Measurements from ENCODE around the gene ELOF1. TPM values are rescaled to one million over a fixed set of nuclear protein-coding genes. Genes with fewer than 3 reads are reported as not detected.
"Not testable (repeated sequence)": the region's sequence is repeated elsewhere in the genome, so short reads cannot be mapped to it uniquely, and the experiment has no call there.

ELOF1 gene
- polyA plus RNA-seq, 1 of the 3 experiments (the other 2 are of a cell fraction): 157 TPM

- H3K9me2 ChIP-seq; H3K4me1 ChIP-seq (ENCODE audit: control insufficient read depth in 1 of 2, insufficient read depth in 2 of 2, low read depth in 1 of 2, low read length in 1 of 2); H3K79me2 ChIP-seq (ENCODE audit: insufficient read depth); H4K20me1 ChIP-seq (ENCODE audit: insufficient read depth); H3F3A ChIP-seq (replicated peaks; ENCODE audit: insufficient read depth); H3K4me2 ChIP-seq; H3K9ac ChIP-seq; H3K27ac ChIP-seq (ENCODE audit: low read depth in 2 of 2, low read length in 1 of 2); DNase-seq; H3K27me3 ChIP-seq (ENCODE audit: insufficient read depth); H2AFZ ChIP-seq (ENCODE audit: low read depth); H3K9me3 ChIP-seq; POLR2A ChIA-PET; H3K36me3 ChIP-seq (replicated peaks in 1 of 2; ENCODE audit: control insufficient read depth in 1 of 2, insufficient read depth in 2 of 2, low read length in 1 of 2); H3K4me3 ChIP-seq (ENCODE audit: low read depth in 2 of 2, low read length in 1 of 2): not testable (repeated sequence)
- 89% methylated on average over 4 of the region's 4 CpGs for whole genome bisulfite sequencing (ENCODE audit: low lambda C conversion rate)
- CTCF ChIA-PET: interaction anchor here (1.9 kb wide), 1 partner anchor 14 kb away, joined by 7 read pairs; no protein-coding TSS in a partner anchor
Measured at GRCh38 chr19:11573763-11574162, 14.7 kb upstream of the ELOF1 start.

- H3K4me1 ChIP-seq (ENCODE audit: control insufficient read depth in 1 of 2, insufficient read depth in 2 of 2, low read depth in 1 of 2, low read length in 1 of 2); H3K9ac ChIP-seq; POLR2A ChIA-PET; H3K9me2 ChIP-seq; H4K20me1 ChIP-seq (ENCODE audit: insufficient read depth); H3K79me2 ChIP-seq (ENCODE audit: insufficient read depth); H3K27ac ChIP-seq (ENCODE audit: low read depth in 2 of 2, low read length in 1 of 2); H3K4me3 ChIP-seq (ENCODE audit: low read depth in 2 of 2, low read length in 1 of 2); H2AFZ ChIP-seq (ENCODE audit: low read depth); H3K36me3 ChIP-seq (replicated peaks in 1 of 2; ENCODE audit: control insufficient read depth in 1 of 2, insufficient read depth in 2 of 2, low read length in 1 of 2); H3K27me3 ChIP-seq (ENCODE audit: insufficient read depth); DNase-seq; H3K4me2 ChIP-seq; H3K9me3 ChIP-seq; H3F3A ChIP-seq (replicated peaks; ENCODE audit: insufficient read depth): not testable (repeated sequence)
- WGBS (ENCODE audit: low lambda C conversion rate): 84% methylated on average over 6 of the region's 6 CpGs
- CTCF ChIA-PET: interaction anchor here (1.9 kb wide), 1 partner anchor 15 kb away, joined by 7 read pairs; no protein-coding TSS in a partner anchor
Measured at GRCh38 chr19:11573354-11573753, 14.3 kb upstream of the ELOF1 start.

GRCh38 chr19:11570039-11570462, 11.0 kb upstream of the ELOF1 start:
- H3K36me3 ChIP-seq (replicated peaks in 1 of 2; ENCODE audit: control insufficient read depth in 1 of 2, insufficient read depth in 2 of 2, low read length in 1 of 2): no peaks in the 10 kb centered on the region
- H2AFZ ChIP-seq (ENCODE audit: low read depth): no peak overlapping the region
- H3K27ac ChIP-seq (ENCODE audit: low read depth in 2 of 2, low read length in 1 of 2): no peak overlapping the region
- 80% methylated on average over 5 of the region's 5 CpGs for WGBS (ENCODE audit: low lambda C conversion rate)
- no peaks in the 10 kb centered on the region for H3F3A ChIP-seq (replicated peaks; ENCODE audit: insufficient read depth)
- no peaks in the 10 kb centered on the region for H4K20me1 ChIP-seq (ENCODE audit: insufficient read depth)
- no peaks in the 10 kb centered on the region for H3K27me3 ChIP-seq (ENCODE audit: insufficient read depth)
- H3K4me2 ChIP-seq: no peak overlapping the region
- no peaks in the 10 kb centered on the region for H3K4me1 ChIP-seq (ENCODE audit: control insufficient read depth in 1 of 2, insufficient read depth in 2 of 2, low read depth in 1 of 2, low read length in 1 of 2)
- H3K9me3 ChIP-seq: no peaks in the 10 kb centered on the region
- no peak for TF ChIP-seq SIN3A (IDR thresholded peaks at IDR 0.05; ENCODE audit: borderline replicate concordance, low read depth, low read length)
- no peak for TF ChIP-seq FOXJ3 (CRISPR knock-in tag; IDR thresholded peaks at IDR 0.05)
- no peak for TF ChIP-seq GATA2 (CRISPR knock-in tag; IDR thresholded peaks at IDR 0.05)
- TF ChIP-seq CHD2 (IDR thresholded peaks at IDR 0.05; ENCODE audit: low read length, partially characterized antibody): no peak
- TF ChIP-seq TAF1 (IDR thresholded peaks at IDR 0.05; ENCODE audit: borderline replicate concordance, low read depth, low read length): no peak
- no peak for TF ChIP-seq MEF2A (IDR thresholded peaks at IDR 0.05; ENCODE audit: borderline replicate concordance, low read depth)
- no peak for TF ChIP-seq TEAD4 (IDR thresholded peaks at IDR 0.05; ENCODE audit: borderline replicate concordance, insufficient read depth)
- TF ChIP-seq FOXM1 (IDR thresholded peaks at IDR 0.05; ENCODE audit: low read depth): no peak
- no peak for TF ChIP-seq USF1 (IDR thresholded peaks at IDR 0.05; ENCODE audit: borderline replicate concordance, low read depth)
- no peak for TF ChIP-seq POLR2AphosphoS5 (IDR thresholded peaks at IDR 0.05; ENCODE audit: low read depth, low read length)
- no peak for TF ChIP-seq CTCF (IDR thresholded peaks at IDR 0.05)
- H3K79me2 ChIP-seq (ENCODE audit: insufficient read depth): no peaks in the 10 kb centered on the region
- H3K9ac ChIP-seq: no peak overlapping the region
- DNase-seq: peak; percentile 52
- H3K9me2 ChIP-seq: no peaks in the 10 kb centered on the region
- H3K4me3 ChIP-seq (ENCODE audit: low read depth in 2 of 2, low read length in 1 of 2): no peak overlapping the region
- ChIA-PET POLR2A (no interaction called here), CTCF (no interaction called here)

Data from SK-N-SH (cell line).